Psoas muscle (tissue), 8 donors: Measurements from ENCODE around the gene IL1R2. TPM values are rescaled to one million over a fixed set of nuclear protein-coding genes. Genes with fewer than 3 reads are reported as not detected.
A peak's percentile ranks its signal among the peaks of the same experiment; 100 is the strongest.

Experiments
- ATAC-seq, 4 donors: fragments of 200-7000 bp; cut with Tn5 transposase; one replicate each; pipeline ENCODE4 v1.9.1; 2020; ENCODE audit warnings: moderate library complexity in 3 of 4, mild to moderate bottlenecking in 2 of 4
- DNase-seq, 2 donors: peaks; one replicate each; pipeline ENCODE4 v3.0.0-alpha.2; 2020
- H3K27ac ChIP-seq: fragments of 200-600 bp; one replicate; pipeline ENCODE4 v1.8.0; 2022
- H3K27me3 ChIP-seq, 3 donors: fragments of 200-600 bp in 1 of 3; one replicate each; pipeline versions ENCODE4 v1.6.1 to v1.8.0; 2013 to 2022; ENCODE audit warnings: low read length in 2 of 3, mild to moderate bottlenecking in 2 of 3, moderate library complexity in 1 of 3; ENCODE audit not compliant: insufficient read depth in 3 of 3
- H3K36me3 ChIP-seq, 2 donors: fragments of 200-600 bp in 1 of 2; one replicate each; pipeline versions ENCODE4 v1.6.1 to v1.8.0; 2013 to 2022; ENCODE audit warnings: low read depth in 1 of 2, mild to moderate bottlenecking in 1 of 2, moderate library complexity in 1 of 2; ENCODE audit not compliant: insufficient read depth in 1 of 2
- H3K4me1 ChIP-seq: fragments of 200-600 bp; one replicate; pipeline ENCODE4 v1.8.0; 2022
- H3K4me3 ChIP-seq: fragments of 200-600 bp; one replicate; pipeline ENCODE4 v1.8.0; 2022; ENCODE audit warnings: mild to moderate bottlenecking
- H3K9me3 ChIP-seq: fragments of 200-600 bp; one replicate; pipeline ENCODE4 v1.8.0; 2022
- WGBS, 3 donors: extraction: QIAGEN DNeasy Blood & Tissue Kit; methylation state at CpG; one replicate each; pipeline versions ENCODE4 v1.1.6 to v1.1.7; 2013; 5-methylcytosine and 5-hydroxymethylcytosine counted together
- intact Hi-C, 2 donors: fragments of 100-400 bp; cut with DNase I; formaldehyde crosslinking; loops; one replicate each; pipeline versions ENCODE4 v1.11.0 to v1.14.2; 2022
- polyA plus RNA-seq, 3 donors: library from polyadenylated mRNA; stranded (reverse); fragments of 200-250 nt; gene quantifications; one replicate each; pipeline ENCODE4 v1.2.3, GENCODE V29; 2013
- total RNA-seq, 4 donors: library from RNA; stranded (reverse); fragmentation: NEBNext Ultra II Directional in 2 of 4; extraction: Animal tissue kit (Norgen Biotek cat#: 25700) in 2 of 4; gene quantifications; one replicate each; pipeline versions ENCODE4 v1.2.1 to v1.2.4, GENCODE V29; 2021 to 2023
- TF ChIP-seq, protein P1 (sequence below): fragments of 200-600 bp; IDR thresholded peaks from one replicate; pipeline ENCODE4 v1.8.0; 2022; ENCODE audit warnings: antibody characterized with exemption
- donor health status: healthy with polysubstance abuse.
- donor health status: DM: no; HTN: no; CAD: no; lungs with moderate emphysema.
- donor health status: Bipolar disorder and iron deficiency.
- donor health status: healthy.
- donor health status: DM: yes; HTN: yes; CAD: no.
- donor health status: DM: no; HTN: no; CAD: no.
- donor health status: DM: no; HTN: no; CAD: no.
- donor health status: DM: yes; HTN: yes; CAD: no.

The IL1R2 gene
- total and polyA plus RNA-seq, 7 donors: 0.41 to 3.4 (median 1.3) TPM

DNA sequence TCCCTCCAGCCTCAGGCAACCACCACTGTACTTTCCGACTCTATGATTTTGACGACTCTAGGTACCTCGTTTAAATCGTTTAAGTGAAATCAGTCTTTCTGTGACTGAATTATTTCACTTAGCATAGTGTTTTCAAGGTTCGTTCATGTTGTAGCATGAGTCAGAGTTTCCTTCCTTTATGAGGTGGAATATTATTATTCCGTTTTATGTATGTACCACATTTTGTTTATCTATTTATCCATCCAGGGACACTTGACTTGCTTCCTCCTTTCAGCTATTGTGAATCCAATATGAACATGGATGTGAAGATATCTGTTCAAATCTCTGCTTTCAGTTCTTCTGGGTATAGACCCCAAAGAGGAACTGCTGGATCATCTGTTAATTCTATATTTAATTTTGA lies 19.1 kb downstream of the IL1R2 start:
- Histone ChIP-seq H3K4me3 (no peak overlapping the region), H3K27ac (no peak overlapping the region), H3K27me3 (no peaks in the 10 kb centered on the region), H3K9me3 (no peaks in the 10 kb centered on the region), H3K36me3 (no peaks in the 10 kb centered on the region), H3K4me1 (no peaks in the 10 kb centered on the region)
- WGBS, 3 donors: 73 to 85% (median 84%) methylated on average over 6 of the region's 6 CpGs
- TF ChIP-seq, protein P1, sequence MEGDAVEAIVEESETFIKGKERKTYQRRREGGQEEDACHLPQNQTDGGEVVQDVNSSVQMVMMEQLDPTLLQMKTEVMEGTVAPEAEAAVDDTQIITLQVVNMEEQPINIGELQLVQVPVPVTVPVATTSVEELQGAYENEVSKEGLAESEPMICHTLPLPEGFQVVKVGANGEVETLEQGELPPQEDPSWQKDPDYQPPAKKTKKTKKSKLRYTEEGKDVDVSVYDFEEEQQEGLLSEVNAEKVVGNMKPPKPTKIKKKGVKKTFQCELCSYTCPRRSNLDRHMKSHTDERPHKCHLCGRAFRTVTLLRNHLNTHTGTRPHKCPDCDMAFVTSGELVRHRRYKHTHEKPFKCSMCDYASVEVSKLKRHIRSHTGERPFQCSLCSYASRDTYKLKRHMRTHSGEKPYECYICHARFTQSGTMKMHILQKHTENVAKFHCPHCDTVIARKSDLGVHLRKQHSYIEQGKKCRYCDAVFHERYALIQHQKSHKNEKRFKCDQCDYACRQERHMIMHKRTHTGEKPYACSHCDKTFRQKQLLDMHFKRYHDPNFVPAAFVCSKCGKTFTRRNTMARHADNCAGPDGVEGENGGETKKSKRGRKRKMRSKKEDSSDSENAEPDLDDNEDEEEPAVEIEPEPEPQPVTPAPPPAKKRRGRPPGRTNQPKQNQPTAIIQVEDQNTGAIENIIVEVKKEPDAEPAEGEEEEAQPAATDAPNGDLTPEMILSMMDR: no peak
- intact Hi-C loops: loop anchor here in 1 of 2 donors (10.0 kb wide), 1 partner anchor 344 kb away; the partner anchor contains the start of gene IL18R1
- DNase-seq (no peak), ATAC-seq (no peak)

DNA sequence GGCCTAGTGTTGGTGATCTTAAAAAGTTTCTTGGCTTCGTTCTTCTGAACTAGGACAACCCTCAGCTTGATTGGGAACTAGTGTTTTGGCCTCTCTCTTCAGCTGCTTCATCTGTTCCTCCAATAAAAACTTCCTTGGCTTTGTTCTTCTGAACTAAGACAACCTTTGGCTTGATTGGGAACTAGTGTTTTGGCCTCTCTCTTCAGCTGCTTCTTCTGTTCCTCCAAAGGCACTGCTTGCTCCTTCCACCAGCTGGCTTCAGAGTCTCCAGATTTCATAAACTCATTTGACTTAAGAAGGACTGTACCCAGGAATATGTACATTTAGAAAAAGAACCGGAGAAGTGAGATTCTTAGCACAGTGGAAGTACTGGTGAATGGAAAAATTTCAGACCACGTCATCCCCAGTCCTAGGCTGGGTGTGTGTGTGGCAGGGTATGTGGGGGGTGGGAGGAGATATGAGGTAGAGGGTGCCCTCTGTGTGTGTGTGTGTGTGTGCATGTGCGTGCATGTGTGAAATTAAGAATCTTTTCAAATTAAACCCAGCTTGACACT lies 20.4 kb downstream of the IL1R2 start:
- no peaks in the 10 kb centered on the region for H3K4me1 ChIP-seq
- H3K4me3 ChIP-seq: no peak overlapping the region
- no peaks in the 10 kb centered on the region for H3K9me3 ChIP-seq
- intact Hi-C loops: loop anchor here in 1 of 2 donors (10.0 kb wide), 1 partner anchor 343 kb away; the partner anchor contains the start of gene IL18R1
- H3K27ac ChIP-seq: no peak overlapping the region
- H3K27me3 ChIP-seq: no peaks in the 10 kb centered on the region
- 78 to 90% (median 88%) methylated on average over 4 of the region's 4 CpGs for WGBS, 3 donors
- TF ChIP-seq, protein P1: no peak
- H3K36me3 ChIP-seq: no peaks in the 10 kb centered on the region
- ATAC-seq (peak in 1 of 4 donors; percentile 35), DNase-seq (no peak)

DNA sequence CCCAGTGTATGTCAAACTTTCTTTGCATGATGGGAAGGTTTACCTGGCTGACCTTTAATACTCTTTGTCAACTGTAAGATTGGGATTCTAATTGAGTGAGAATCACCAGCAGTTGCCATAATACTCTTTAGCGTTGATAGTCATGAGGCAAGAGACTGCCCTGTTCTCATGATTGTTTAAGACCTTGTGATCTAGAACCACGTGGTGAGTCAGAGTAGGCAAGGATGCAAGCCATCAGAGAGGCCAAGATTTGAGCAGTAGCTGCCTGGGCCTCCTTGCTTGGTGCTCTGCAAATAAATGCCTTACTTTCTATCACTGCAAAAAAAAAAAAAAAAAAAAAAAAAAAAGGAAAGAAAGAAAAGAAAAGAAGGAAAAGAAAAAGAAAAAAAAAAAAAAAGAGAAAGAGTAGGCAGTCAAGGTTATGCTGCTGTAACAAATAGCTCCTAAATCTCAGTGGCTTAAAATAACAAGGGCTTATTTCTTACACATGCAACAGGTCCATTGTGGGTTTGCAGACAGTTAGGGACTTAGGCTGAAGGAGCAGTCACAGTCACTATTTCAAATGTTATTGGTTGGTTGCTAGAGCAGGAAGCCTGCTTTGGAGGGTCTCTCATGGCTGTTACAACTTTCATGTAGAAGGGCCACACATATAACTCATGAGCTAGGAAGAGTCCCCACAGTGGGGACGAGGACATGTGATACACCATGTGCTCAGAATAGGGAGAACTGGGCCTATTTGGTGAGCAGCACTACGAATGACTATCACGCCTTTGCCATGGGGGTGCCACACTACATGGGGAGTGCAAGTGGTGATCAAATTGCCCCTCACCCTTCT lies 21.7 kb downstream of the IL1R2 start:
- H3K9me3 ChIP-seq: no peaks in the 10 kb centered on the region
- H3K4me1 ChIP-seq: no peaks in the 10 kb centered on the region
- TF ChIP-seq, protein P1: no peak
- WGBS, 3 donors: 91 to 95% (median 93%) methylated on average over 5 of the region's 5 CpGs
- no peaks in the 10 kb centered on the region for H3K36me3 ChIP-seq
- ATAC-seq: no peak
- H3K4me3 ChIP-seq: no peak overlapping the region
- no peak overlapping the region for H3K27ac ChIP-seq
- intact Hi-C loops: loop anchor here in 1 of 2 donors (10.0 kb wide), 1 partner anchor 341 kb away; the partner anchor contains the start of gene IL18R1
- no peaks in the 10 kb centered on the region for H3K27me3 ChIP-seq
- DNase-seq: no peak

DNA sequence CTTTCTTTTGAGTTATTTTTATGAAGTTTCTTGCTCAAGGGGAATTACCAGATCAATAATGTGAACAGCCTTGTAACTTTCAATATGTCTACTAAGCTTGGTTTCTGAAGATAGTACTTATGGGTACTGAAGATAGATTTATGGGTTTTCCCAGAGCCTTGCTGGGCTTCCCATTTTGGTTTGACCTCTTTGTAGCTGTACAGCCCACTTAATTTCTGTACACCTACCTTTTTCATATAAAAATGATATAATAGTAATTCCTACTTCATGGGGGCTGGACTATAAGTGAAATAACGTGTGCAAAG lies 22.2 kb downstream of the IL1R2 start:
- Histone ChIP-seq H3K36me3 (no peaks in the 10 kb centered on the region), H3K4me1 (no peaks in the 10 kb centered on the region), H3K9me3 (no peaks in the 10 kb centered on the region), H3K27ac (no peak overlapping the region), H3K4me3 (no peak overlapping the region), H3K27me3 (no peaks in the 10 kb centered on the region)
- 88 to 90% (median 89%) methylated on average over 1 of the region's 1 CpG for WGBS, 3 donors
- intact Hi-C loops: loop anchor here in 1 of 2 donors (10.0 kb wide), 1 partner anchor 341 kb away; the partner anchor contains the start of gene IL18R1
- ATAC-seq: no peak
- TF ChIP-seq, protein P1: no peak
- DNase-seq: no peak
